PC-3 (cell line): ENCODE results near the gene DDX53.

Experiments used
- EZH2 ChIP-seq: fragments of 300-600 bp; sonication (generic); IDR thresholded peaks from one replicate; pipeline ENCODE4 v1.6.1; 2017; ENCODE audit warnings: antibody characterized with exemption, mild to moderate bottlenecking, low read length; ENCODE audit not compliant: unreplicated experiment
- EZH2phosphoT487 ChIP-seq: fragments of 300-600 bp; sonication (generic); IDR thresholded peaks from 2 replicates; pipeline ENCODE4 v1.6.1; 2018; ENCODE audit warnings: mild to moderate bottlenecking, antibody characterized with exemption, low read length, borderline replicate concordance
- TF ChIP-seq, protein P1 (sequence below): fragments of 300-600 bp; sonication (generic); conservative IDR thresholded peaks from 2 replicates; pipeline ENCODE4 v1.5.1; 2017; ENCODE audit warnings: antibody characterized with exemption, low read depth, mild to moderate bottlenecking, low read length

GRCh38 chrX:22974616-22975015 is 25.1 kb upstream of the DDX53 start:
- TF ChIP-seq, protein P1, sequence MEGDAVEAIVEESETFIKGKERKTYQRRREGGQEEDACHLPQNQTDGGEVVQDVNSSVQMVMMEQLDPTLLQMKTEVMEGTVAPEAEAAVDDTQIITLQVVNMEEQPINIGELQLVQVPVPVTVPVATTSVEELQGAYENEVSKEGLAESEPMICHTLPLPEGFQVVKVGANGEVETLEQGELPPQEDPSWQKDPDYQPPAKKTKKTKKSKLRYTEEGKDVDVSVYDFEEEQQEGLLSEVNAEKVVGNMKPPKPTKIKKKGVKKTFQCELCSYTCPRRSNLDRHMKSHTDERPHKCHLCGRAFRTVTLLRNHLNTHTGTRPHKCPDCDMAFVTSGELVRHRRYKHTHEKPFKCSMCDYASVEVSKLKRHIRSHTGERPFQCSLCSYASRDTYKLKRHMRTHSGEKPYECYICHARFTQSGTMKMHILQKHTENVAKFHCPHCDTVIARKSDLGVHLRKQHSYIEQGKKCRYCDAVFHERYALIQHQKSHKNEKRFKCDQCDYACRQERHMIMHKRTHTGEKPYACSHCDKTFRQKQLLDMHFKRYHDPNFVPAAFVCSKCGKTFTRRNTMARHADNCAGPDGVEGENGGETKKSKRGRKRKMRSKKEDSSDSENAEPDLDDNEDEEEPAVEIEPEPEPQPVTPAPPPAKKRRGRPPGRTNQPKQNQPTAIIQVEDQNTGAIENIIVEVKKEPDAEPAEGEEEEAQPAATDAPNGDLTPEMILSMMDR = no peak
- TF ChIP-seq EZH2 = no peak
- TF ChIP-seq EZH2phosphoT487 = no peak
